Nephron progenitor cell (in vitro differentiated cells): ENCODE data around the gene CTF1.
"Not testable (repeated sequence)": the region's sequence is repeated elsewhere in the genome, so short reads cannot be mapped to it uniquely, and the experiment has no call there.

Source experiments
- DNase-seq: peaks from one replicate; pipeline ENCODE4 v3.0.0; 2021
- H3K27ac Mint-ChIP-seq: 2 replicates; pipeline ENCODE4 v1.8.0; 2021; ENCODE audit warnings: mild to moderate bottlenecking, moderate library complexity, mixed read lengths
- H3K27me3 Mint-ChIP-seq: 2 replicates; pipeline ENCODE4 v1.8.0; 2021; ENCODE audit warnings: mild to moderate bottlenecking, low read depth, mixed read lengths; ENCODE audit not compliant: poor library complexity
- H3K36me3 Mint-ChIP-seq: 2 replicates; pipeline ENCODE4 v1.8.0; 2021; ENCODE audit warnings: low read depth, mixed read lengths
- H3K4me1 Mint-ChIP-seq: 2 replicates; pipeline ENCODE4 v1.8.0; 2021; ENCODE audit warnings: mixed read lengths
- H3K4me3 Mint-ChIP-seq: 2 replicates; pipeline ENCODE4 v1.8.0; 2021; ENCODE audit warnings: mild to moderate bottlenecking, moderate library complexity, mixed read lengths
- H3K9me3 Mint-ChIP-seq: 2 replicates; pipeline ENCODE4 v1.8.0; 2021; ENCODE audit warnings: mild to moderate bottlenecking, moderate library complexity, mixed read lengths
- TF ChIP-seq, protein P1 (sequence below): fragments of 200-600 bp; sonication (generic); IDR thresholded peaks from 2 replicates; pipeline ENCODE4 v1.5.0; 2021; ENCODE audit warnings: antibody characterized with exemption

Gene CTF1

DNA sequence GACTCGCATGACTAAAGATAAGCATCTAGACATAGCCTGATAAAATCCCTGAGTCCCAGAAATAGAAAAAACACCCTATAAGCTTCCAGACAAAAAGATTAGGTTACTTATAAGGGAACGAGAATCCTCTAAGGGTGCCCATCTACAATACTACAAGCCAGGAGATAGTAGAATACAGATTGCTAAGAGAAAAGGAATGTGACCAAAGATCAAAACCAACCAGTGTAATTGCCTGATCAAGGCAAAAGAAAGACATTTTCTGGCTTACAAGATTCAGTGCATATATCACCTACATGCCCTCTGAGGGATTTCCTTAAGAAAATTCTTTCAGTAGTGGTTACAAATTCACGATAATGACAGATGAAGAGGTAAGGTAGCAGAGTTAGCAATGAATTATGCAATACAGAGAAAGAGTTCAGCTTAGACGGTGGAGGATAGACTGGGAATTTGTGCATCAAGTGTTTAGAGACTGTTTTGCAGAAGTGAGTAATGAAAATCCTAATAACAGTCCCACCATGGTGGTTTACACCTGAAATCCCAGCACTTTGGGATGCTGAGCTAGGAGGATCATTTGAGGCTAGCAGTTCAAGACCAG is 37.5 kb upstream of the CTF1 start:
- peaks cover 20% of the 10 kb centered on the region for H3K4me1 Mint-ChIP-seq
- peaks cover 2% of the 10 kb centered on the region for H3K27me3 Mint-ChIP-seq
- no peak overlapping the region for H3K4me3 Mint-ChIP-seq
- no peak overlapping the region for H3K27ac Mint-ChIP-seq
- no peaks in the 10 kb centered on the region for H3K9me3 Mint-ChIP-seq
- no peak for DNase-seq
- H3K36me3 Mint-ChIP-seq = peaks cover 24% of the 10 kb centered on the region
- TF ChIP-seq, protein P1, sequence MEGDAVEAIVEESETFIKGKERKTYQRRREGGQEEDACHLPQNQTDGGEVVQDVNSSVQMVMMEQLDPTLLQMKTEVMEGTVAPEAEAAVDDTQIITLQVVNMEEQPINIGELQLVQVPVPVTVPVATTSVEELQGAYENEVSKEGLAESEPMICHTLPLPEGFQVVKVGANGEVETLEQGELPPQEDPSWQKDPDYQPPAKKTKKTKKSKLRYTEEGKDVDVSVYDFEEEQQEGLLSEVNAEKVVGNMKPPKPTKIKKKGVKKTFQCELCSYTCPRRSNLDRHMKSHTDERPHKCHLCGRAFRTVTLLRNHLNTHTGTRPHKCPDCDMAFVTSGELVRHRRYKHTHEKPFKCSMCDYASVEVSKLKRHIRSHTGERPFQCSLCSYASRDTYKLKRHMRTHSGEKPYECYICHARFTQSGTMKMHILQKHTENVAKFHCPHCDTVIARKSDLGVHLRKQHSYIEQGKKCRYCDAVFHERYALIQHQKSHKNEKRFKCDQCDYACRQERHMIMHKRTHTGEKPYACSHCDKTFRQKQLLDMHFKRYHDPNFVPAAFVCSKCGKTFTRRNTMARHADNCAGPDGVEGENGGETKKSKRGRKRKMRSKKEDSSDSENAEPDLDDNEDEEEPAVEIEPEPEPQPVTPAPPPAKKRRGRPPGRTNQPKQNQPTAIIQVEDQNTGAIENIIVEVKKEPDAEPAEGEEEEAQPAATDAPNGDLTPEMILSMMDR = no peak

- H3K9me3 Mint-ChIP-seq, H3K27me3 Mint-ChIP-seq, H3K4me3 Mint-ChIP-seq, DNase-seq: not testable (repeated sequence)
- Mint-ChIP-seq H3K4me1 (peaks cover 24% of the 10 kb centered on the region), H3K36me3 (peaks cover 23% of the 10 kb centered on the region), H3K27ac (peak overlapping the region; percentile 9)
These were observed 35.7 kb upstream of the CTF1 start for GRCh38 chr16:30860729-30861128.

DNA sequence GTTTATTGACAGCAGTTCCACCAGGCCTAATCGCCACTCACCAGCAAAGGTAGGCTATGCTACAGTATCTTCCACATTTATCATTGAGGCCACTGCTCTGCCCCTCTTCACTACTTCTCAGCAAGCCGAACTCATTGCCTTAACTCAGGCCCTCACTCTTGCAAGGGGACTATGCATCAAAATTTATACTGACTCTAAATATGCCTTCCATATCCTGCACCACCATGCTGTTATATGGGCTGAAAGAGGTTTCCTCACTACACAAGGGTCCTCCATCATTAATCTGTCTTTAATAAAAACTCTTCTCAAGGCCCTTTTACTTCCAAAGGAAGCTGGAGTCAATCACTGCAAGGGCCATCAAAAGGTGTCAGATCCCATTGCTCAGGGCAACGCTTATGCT is 33.2 kb upstream of the CTF1 start:
- not testable (repeated sequence) for H3K9me3 Mint-ChIP-seq, DNase-seq, H3K4me3 Mint-ChIP-seq, H3K27me3 Mint-ChIP-seq, H3K27ac Mint-ChIP-seq
- Mint-ChIP-seq H3K36me3 (peaks cover 23% of the 10 kb centered on the region), H3K4me1 (peaks cover 17% of the 10 kb centered on the region)

GRCh38 chr16:30866031-30866430 is 30.4 kb upstream of the CTF1 start:
- H3K4me3 Mint-ChIP-seq = no peak overlapping the region
- H3K27me3 Mint-ChIP-seq = no peaks in the 10 kb centered on the region
- peaks cover 25% of the 10 kb centered on the region for H3K36me3 Mint-ChIP-seq
- no peak for DNase-seq
- no peak overlapping the region for H3K27ac Mint-ChIP-seq
- H3K9me3 Mint-ChIP-seq = no peaks in the 10 kb centered on the region
- peaks cover 9% of the 10 kb centered on the region for H3K4me1 Mint-ChIP-seq
- TF ChIP-seq, protein P1 = no peak

DNA sequence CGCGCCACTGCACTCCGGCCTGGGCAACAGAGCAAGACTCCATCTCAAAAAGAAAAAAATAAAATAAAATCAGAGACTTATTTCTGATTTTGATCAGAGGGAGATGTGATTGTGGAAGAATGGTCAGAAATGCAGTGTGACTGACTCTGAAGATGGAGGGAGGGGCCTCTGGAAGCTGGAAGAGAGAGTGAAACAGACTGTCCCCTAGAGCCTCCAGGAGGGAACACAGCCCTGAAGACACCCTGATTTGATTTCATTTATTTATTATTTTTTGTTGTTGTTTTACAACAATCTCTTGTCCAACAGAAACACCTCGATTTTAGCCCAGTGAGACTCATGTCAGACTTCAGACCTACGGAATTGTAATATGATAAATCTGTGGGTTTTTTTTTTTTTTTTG is 28.7 kb upstream of the CTF1 start:
- Mint-ChIP-seq H3K27me3 (no peaks in the 10 kb centered on the region), H3K9me3 (no peaks in the 10 kb centered on the region), H3K27ac (no peak overlapping the region), H3K36me3 (peaks cover 28% of the 10 kb centered on the region), H3K4me3 (no peak overlapping the region), H3K4me1 (peaks cover 4% of the 10 kb centered on the region)
- TF ChIP-seq, protein P1 = no peak
- DNase-seq = no peak

DNA sequence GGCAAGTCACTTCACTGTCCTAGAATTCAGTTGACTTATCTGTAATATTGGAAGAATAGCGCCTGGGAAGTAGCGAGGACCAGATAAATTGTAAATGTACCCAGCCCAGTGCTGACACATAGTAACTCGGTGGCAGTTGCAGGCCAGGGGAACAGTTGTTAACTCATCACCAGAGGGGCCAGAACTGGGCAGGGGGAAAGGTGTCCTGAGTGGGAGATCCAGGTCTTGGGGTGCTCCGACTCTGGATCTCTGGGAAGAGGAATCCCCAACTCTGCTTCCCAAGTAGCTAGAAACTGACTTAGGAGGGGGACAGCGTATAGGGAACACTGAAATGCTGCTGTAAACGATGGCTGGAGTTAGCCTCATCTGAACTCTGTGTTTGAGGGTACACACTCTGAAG is 25.5 kb upstream of the CTF1 start:
- H3K9me3 Mint-ChIP-seq = no peaks in the 10 kb centered on the region

More for the DNA sequence above, 25.5 kb upstream of the CTF1 start:
- DNase-seq = no peak
- peaks cover 9% of the 10 kb centered on the region for H3K4me1 Mint-ChIP-seq
- no peak overlapping the region for H3K4me3 Mint-ChIP-seq
- H3K36me3 Mint-ChIP-seq = peaks cover 31% of the 10 kb centered on the region
- peak overlapping the region; percentile 25 for H3K27ac Mint-ChIP-seq
- no peaks in the 10 kb centered on the region for H3K27me3 Mint-ChIP-seq
- TF ChIP-seq, protein P1 = no peak
